Astrocyte (in vitro differentiated cells and primary cell): Measurements from ENCODE around the gene GPR32.

Experiments used
- CTCF ChIP-seq: IDR thresholded peaks from 2 replicates; pipeline ENCODE4 v1.5.1; 2011; ENCODE audit warnings: low read depth, mild to moderate bottlenecking, inconsistent platforms, low read length, moderate library complexity; ENCODE audit not compliant: insufficient read depth
- EZH2 ChIP-seq: IDR thresholded peaks from 2 replicates; pipeline ENCODE4 v1.6.1; 2012; ENCODE audit warnings: mild to moderate bottlenecking, low read length, inconsistent platforms; ENCODE audit not compliant: insufficient read depth

- TF ChIP-seq EZH2: no peak
- TF ChIP-seq CTCF: no peak
Measured at GRCh38 chr19:50723069-50723468, 47.2 kb upstream of the GPR32 start, which contains the start of gene CLEC11A.
